ENCODE data around the gene HPCAL4.

DNA sequence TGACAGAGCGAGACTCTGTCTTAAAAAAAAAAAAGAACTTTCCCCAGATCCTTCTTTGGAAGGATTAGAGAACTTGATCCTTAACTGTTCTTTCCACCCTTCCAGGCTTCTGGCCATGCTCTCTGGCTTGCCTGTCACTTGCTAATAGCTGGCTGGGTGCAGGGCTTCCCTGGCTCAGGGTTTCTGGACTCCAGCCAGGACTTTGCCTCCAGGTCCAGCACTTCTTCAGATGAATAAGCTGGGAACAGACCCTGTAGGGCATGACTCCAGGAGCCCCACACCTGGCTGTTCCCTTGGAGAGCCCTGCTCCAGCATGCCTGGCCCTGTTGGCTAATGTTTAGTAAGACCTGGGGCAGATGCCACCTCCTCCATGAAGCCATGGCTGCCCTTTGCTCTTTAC is 16.0 kb downstream of the HPCAL4 start:
- TF ChIP-seq, protein P1, sequence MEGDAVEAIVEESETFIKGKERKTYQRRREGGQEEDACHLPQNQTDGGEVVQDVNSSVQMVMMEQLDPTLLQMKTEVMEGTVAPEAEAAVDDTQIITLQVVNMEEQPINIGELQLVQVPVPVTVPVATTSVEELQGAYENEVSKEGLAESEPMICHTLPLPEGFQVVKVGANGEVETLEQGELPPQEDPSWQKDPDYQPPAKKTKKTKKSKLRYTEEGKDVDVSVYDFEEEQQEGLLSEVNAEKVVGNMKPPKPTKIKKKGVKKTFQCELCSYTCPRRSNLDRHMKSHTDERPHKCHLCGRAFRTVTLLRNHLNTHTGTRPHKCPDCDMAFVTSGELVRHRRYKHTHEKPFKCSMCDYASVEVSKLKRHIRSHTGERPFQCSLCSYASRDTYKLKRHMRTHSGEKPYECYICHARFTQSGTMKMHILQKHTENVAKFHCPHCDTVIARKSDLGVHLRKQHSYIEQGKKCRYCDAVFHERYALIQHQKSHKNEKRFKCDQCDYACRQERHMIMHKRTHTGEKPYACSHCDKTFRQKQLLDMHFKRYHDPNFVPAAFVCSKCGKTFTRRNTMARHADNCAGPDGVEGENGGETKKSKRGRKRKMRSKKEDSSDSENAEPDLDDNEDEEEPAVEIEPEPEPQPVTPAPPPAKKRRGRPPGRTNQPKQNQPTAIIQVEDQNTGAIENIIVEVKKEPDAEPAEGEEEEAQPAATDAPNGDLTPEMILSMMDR (IDR thresholded peaks at IDR 0.05; ENCODE audit: low read length) = no peak
- TF ChIP-seq EZH2 (optimal IDR thresholded peaks at IDR 0.05; ENCODE audit: low read depth, low read length) (no peak), EZH2phosphoT487 (IDR thresholded peaks at IDR 0.05; ENCODE audit: low read length) (no peak)
